ENCODE results near the gene LTF.

Gene LTF

GRCh38 chr3:46482632-46483350, 18.1 kb upstream of the LTF start:
- Histone ChIP-seq H3K14ac (ENCODE audit: low read length) (no peak overlapping the region), H2BK15ac (ENCODE audit: low read length) (no peak overlapping the region), H2AK5ac (ENCODE audit: low read depth, low read length) (no peak overlapping the region), H3K4ac (ENCODE audit: low read length) (no peak overlapping the region), H2BK5ac (ENCODE audit: low read length) (no peak overlapping the region), H2AFZ (ENCODE audit: low read length) (no peak overlapping the region), H3K79me1 (ENCODE audit: low read depth, low read length) (no peaks in the 10 kb centered on the region), H2BK120ac (ENCODE audit: low read depth, low read length) (no peak overlapping the region), H3K9ac (ENCODE audit: low read depth, low read length, poor library complexity) (no peak overlapping the region), H3K9me3 (replicated peaks in 1 of 2; ENCODE audit: control insufficient read depth in 2 of 2, insufficient read depth in 1 of 2, low read depth in 1 of 2, low read length in 2 of 2) (no peaks in the 10 kb centered on the region), H2BK12ac (ENCODE audit: low read length) (no peak overlapping the region), H3K4me2 (ENCODE audit: insufficient read depth, low read length, poor library complexity, severe bottlenecking) (no peak overlapping the region), H3K4me1 (ENCODE audit: control insufficient read depth in 2 of 2, insufficient read depth in 1 of 2, low read depth in 1 of 2, low read length in 2 of 2) (peaks cover 0 to 3% of the 10 kb centered on the region in 2 donors), H3K18ac (ENCODE audit: low read length) (no peak overlapping the region), H4K91ac (ENCODE audit: low read depth, low read length, poor library complexity) (no peak overlapping the region), H3K27ac (replicated peaks; ENCODE audit: low read length) (no peak overlapping the region), H3K36me3 (replicated peaks in 1 of 2; ENCODE audit: control insufficient read depth in 2 of 2, insufficient read depth in 2 of 2, low read length in 2 of 2) (no peaks in the 10 kb centered on the region), H4K8ac (ENCODE audit: low read depth, low read length) (no peak overlapping the region), H3K27me3 (ENCODE audit: control insufficient read depth in 3 of 3, insufficient read depth in 3 of 3, low read depth in 1 of 3, low read length in 3 of 3) (no peaks in the 10 kb centered on the region), H3K23ac (ENCODE audit: low read depth, low read length, poor library complexity) (no peak overlapping the region), H3K4me3 (ENCODE audit: low read length in 2 of 2) (no peak overlapping the region)
- WGBS, 2 donors (ENCODE audit: extremely low coverage in 2 of 2, insufficient read length in 2 of 2, insufficient replicate concordance in 1 of 2): no CpG with 5 or more reads among the region's 1 CpG
- DNase-seq (ENCODE audit: low spot score): no peak

GRCh38 chr3:46481636-46482035, 16.9 kb upstream of the LTF start:
- H2BK120ac ChIP-seq (ENCODE audit: low read depth, low read length): no peak overlapping the region
- no CpG with 5 or more reads among the region's 4 CpGs for WGBS, 2 donors (ENCODE audit: extremely low coverage in 2 of 2, insufficient read length in 2 of 2, insufficient replicate concordance in 1 of 2)

GRCh38 chr3:46480491-46481195, 15.9 kb upstream of the LTF start:
- WGBS, 2 donors (ENCODE audit: extremely low coverage in 2 of 2, insufficient read length in 2 of 2, insufficient replicate concordance in 1 of 2): no CpG with 5 or more reads among the region's 6 CpGs
- no peak overlapping the region for H3K27ac ChIP-seq (replicated peaks; ENCODE audit: low read length)

More at GRCh38 chr3:46481636-46482035, 16.9 kb upstream of the LTF start:
- no peaks in the 10 kb centered on the region for H3K36me3 ChIP-seq (replicated peaks in 1 of 2; ENCODE audit: control insufficient read depth in 2 of 2, insufficient read depth in 2 of 2, low read length in 2 of 2)
- H3K27ac ChIP-seq (replicated peaks; ENCODE audit: low read length): no peak overlapping the region
- H3K4ac ChIP-seq (ENCODE audit: low read length): no peak overlapping the region
- H3K9ac ChIP-seq (ENCODE audit: low read depth, low read length, poor library complexity): no peak overlapping the region
- H3K23ac ChIP-seq (ENCODE audit: low read depth, low read length, poor library complexity): no peak overlapping the region
- H3K79me1 ChIP-seq (ENCODE audit: low read depth, low read length): no peaks in the 10 kb centered on the region
- DNase-seq (ENCODE audit: low spot score): no peak
- H3K9me3 ChIP-seq (replicated peaks in 1 of 2; ENCODE audit: control insufficient read depth in 2 of 2, insufficient read depth in 1 of 2, low read depth in 1 of 2, low read length in 2 of 2): no peaks in the 10 kb centered on the region
- no peak overlapping the region for H4K8ac ChIP-seq (ENCODE audit: low read depth, low read length)
- no peak overlapping the region for H3K18ac ChIP-seq (ENCODE audit: low read length)
- no peak overlapping the region for H4K91ac ChIP-seq (ENCODE audit: low read depth, low read length, poor library complexity)
- peaks cover 0 to 3% of the 10 kb centered on the region in 2 donors for H3K4me1 ChIP-seq (ENCODE audit: control insufficient read depth in 2 of 2, insufficient read depth in 1 of 2, low read depth in 1 of 2, low read length in 2 of 2)
- no peak overlapping the region for H2AK5ac ChIP-seq (ENCODE audit: low read depth, low read length)
- H3K14ac ChIP-seq (ENCODE audit: low read length): no peak overlapping the region
- no peak overlapping the region for H3K4me2 ChIP-seq (ENCODE audit: insufficient read depth, low read length, poor library complexity, severe bottlenecking)
- H3K27me3 ChIP-seq (ENCODE audit: control insufficient read depth in 3 of 3, insufficient read depth in 3 of 3, low read depth in 1 of 3, low read length in 3 of 3): no peaks in the 10 kb centered on the region
- H2BK15ac ChIP-seq (ENCODE audit: low read length): no peak overlapping the region
- no peak overlapping the region for H2AFZ ChIP-seq (ENCODE audit: low read length)
- no peak overlapping the region for H3K4me3 ChIP-seq (ENCODE audit: low read length in 2 of 2)
- H2BK12ac ChIP-seq (ENCODE audit: low read length): no peak overlapping the region
- H2BK5ac ChIP-seq (ENCODE audit: low read length): no peak overlapping the region

GRCh38 chr3:46479696-46480095, 15.0 kb upstream of the LTF start:
- H3K79me1 ChIP-seq (ENCODE audit: low read depth, low read length): no peaks in the 10 kb centered on the region

More at GRCh38 chr3:46480491-46481195, 15.9 kb upstream of the LTF start:
- H2BK12ac ChIP-seq (ENCODE audit: low read length): no peak overlapping the region
- H3K36me3 ChIP-seq (replicated peaks in 1 of 2; ENCODE audit: control insufficient read depth in 2 of 2, insufficient read depth in 2 of 2, low read length in 2 of 2): no peaks in the 10 kb centered on the region
- H2BK120ac ChIP-seq (ENCODE audit: low read depth, low read length): no peak overlapping the region
- no peak overlapping the region for H2AFZ ChIP-seq (ENCODE audit: low read length)
- H3K4me1 ChIP-seq (ENCODE audit: control insufficient read depth in 2 of 2, insufficient read depth in 1 of 2, low read depth in 1 of 2, low read length in 2 of 2): peaks cover 0 to 3% of the 10 kb centered on the region in 2 donors
- no peak overlapping the region for H4K8ac ChIP-seq (ENCODE audit: low read depth, low read length)
- peak overlapping the region; percentile 56 for H3K23ac ChIP-seq (ENCODE audit: low read depth, low read length, poor library complexity)
- no peak overlapping the region for H3K4me3 ChIP-seq (ENCODE audit: low read length in 2 of 2)
- no peak for DNase-seq (ENCODE audit: low spot score)
- no peaks in the 10 kb centered on the region for H3K9me3 ChIP-seq (replicated peaks in 1 of 2; ENCODE audit: control insufficient read depth in 2 of 2, insufficient read depth in 1 of 2, low read depth in 1 of 2, low read length in 2 of 2)
- no peak overlapping the region for H2AK5ac ChIP-seq (ENCODE audit: low read depth, low read length)
- H3K9ac ChIP-seq (ENCODE audit: low read depth, low read length, poor library complexity): no peak overlapping the region
- H4K91ac ChIP-seq (ENCODE audit: low read depth, low read length, poor library complexity): no peak overlapping the region
- H3K4me2 ChIP-seq (ENCODE audit: insufficient read depth, low read length, poor library complexity, severe bottlenecking): no peak overlapping the region
- H2BK5ac ChIP-seq (ENCODE audit: low read length): no peak overlapping the region
- no peak overlapping the region for H3K18ac ChIP-seq (ENCODE audit: low read length)
- peak overlapping the region; percentile 35 for H2BK15ac ChIP-seq (ENCODE audit: low read length)
- H3K14ac ChIP-seq (ENCODE audit: low read length): peak overlapping the region; percentile 25
- H3K27me3 ChIP-seq (ENCODE audit: control insufficient read depth in 3 of 3, insufficient read depth in 3 of 3, low read depth in 1 of 3, low read length in 3 of 3): no peaks in the 10 kb centered on the region
- H3K4ac ChIP-seq (ENCODE audit: low read length): no peak overlapping the region
- no peaks in the 10 kb centered on the region for H3K79me1 ChIP-seq (ENCODE audit: low read depth, low read length)

More at GRCh38 chr3:46479696-46480095, 15.0 kb upstream of the LTF start:
- no peak overlapping the region for H2BK15ac ChIP-seq (ENCODE audit: low read length)
- H4K8ac ChIP-seq (ENCODE audit: low read depth, low read length): no peak overlapping the region
- no peak overlapping the region for H3K4me3 ChIP-seq (ENCODE audit: low read length in 2 of 2)
- H3K36me3 ChIP-seq (replicated peaks in 1 of 2; ENCODE audit: control insufficient read depth in 2 of 2, insufficient read depth in 2 of 2, low read length in 2 of 2): no peaks in the 10 kb centered on the region
- no peak overlapping the region for H2AFZ ChIP-seq (ENCODE audit: low read length)
- H3K9me3 ChIP-seq (replicated peaks in 1 of 2; ENCODE audit: control insufficient read depth in 2 of 2, insufficient read depth in 1 of 2, low read depth in 1 of 2, low read length in 2 of 2): no peaks in the 10 kb centered on the region
- H4K91ac ChIP-seq (ENCODE audit: low read depth, low read length, poor library complexity): no peak overlapping the region
- no peaks in the 10 kb centered on the region for H3K27me3 ChIP-seq (ENCODE audit: control insufficient read depth in 3 of 3, insufficient read depth in 3 of 3, low read depth in 1 of 3, low read length in 3 of 3)
- no peak overlapping the region for H2AK5ac ChIP-seq (ENCODE audit: low read depth, low read length)
- no CpG with 5 or more reads among the region's 5 CpGs for WGBS, 2 donors (ENCODE audit: extremely low coverage in 2 of 2, insufficient read length in 2 of 2, insufficient replicate concordance in 1 of 2)
- H2BK5ac ChIP-seq (ENCODE audit: low read length): no peak overlapping the region
- H2BK12ac ChIP-seq (ENCODE audit: low read length): no peak overlapping the region
- H3K9ac ChIP-seq (ENCODE audit: low read depth, low read length, poor library complexity): no peak overlapping the region
- H3K4me2 ChIP-seq (ENCODE audit: insufficient read depth, low read length, poor library complexity, severe bottlenecking): no peak overlapping the region
- no peak overlapping the region for H3K27ac ChIP-seq (replicated peaks; ENCODE audit: low read length)
- no peak overlapping the region for H3K18ac ChIP-seq (ENCODE audit: low read length)
- H3K23ac ChIP-seq (ENCODE audit: low read depth, low read length, poor library complexity): no peak overlapping the region
- DNase-seq (ENCODE audit: low spot score): no peak
- peaks cover 0 to 2% of the 10 kb centered on the region in 2 donors for H3K4me1 ChIP-seq (ENCODE audit: control insufficient read depth in 2 of 2, insufficient read depth in 1 of 2, low read depth in 1 of 2, low read length in 2 of 2)
- H2BK120ac ChIP-seq (ENCODE audit: low read depth, low read length): no peak overlapping the region
- no peak overlapping the region for H3K14ac ChIP-seq (ENCODE audit: low read length)
- no peak overlapping the region for H3K4ac ChIP-seq (ENCODE audit: low read length)

Measured in neuronal stem cell (in vitro differentiated cells).